ENCODE results near the gene PXMP4.
A peak's percentile ranks its signal among the peaks of the same experiment; 100 is the strongest.

Gene PXMP4

DNA sequence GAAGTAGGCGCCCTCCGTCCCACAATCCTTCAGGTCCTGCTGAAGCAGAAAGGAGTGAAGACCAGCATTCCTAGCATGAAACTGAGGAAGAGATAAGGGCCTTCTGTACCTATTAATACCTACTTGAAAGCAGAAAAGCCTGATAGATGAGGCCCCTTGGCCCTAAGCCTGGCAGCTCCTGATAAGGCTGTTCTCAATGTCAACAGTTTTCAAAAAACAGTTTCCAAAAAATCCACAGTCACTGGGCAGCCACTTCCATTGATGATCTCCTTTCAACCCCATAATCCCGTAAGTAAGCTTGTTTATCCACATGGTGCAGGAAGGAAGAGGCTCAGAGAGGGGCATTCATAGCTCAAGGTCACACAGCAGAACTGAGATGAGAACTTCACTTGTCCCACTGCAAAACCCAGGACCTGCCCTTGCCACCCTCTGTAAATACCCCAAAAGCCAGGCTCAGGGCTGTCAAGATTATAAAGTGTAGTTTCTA lies 31.1 kb downstream of the PXMP4 start:
- no peak overlapping the region for H3K4me3 ChIP-seq (ENCODE audit: low read length)
- no peak for DNase-seq (ENCODE audit: low read depth)
- no peak for TF ChIP-seq CTCF (conservative IDR thresholded peaks at IDR 0.05; ENCODE audit: low read depth, low read length)

DNA sequence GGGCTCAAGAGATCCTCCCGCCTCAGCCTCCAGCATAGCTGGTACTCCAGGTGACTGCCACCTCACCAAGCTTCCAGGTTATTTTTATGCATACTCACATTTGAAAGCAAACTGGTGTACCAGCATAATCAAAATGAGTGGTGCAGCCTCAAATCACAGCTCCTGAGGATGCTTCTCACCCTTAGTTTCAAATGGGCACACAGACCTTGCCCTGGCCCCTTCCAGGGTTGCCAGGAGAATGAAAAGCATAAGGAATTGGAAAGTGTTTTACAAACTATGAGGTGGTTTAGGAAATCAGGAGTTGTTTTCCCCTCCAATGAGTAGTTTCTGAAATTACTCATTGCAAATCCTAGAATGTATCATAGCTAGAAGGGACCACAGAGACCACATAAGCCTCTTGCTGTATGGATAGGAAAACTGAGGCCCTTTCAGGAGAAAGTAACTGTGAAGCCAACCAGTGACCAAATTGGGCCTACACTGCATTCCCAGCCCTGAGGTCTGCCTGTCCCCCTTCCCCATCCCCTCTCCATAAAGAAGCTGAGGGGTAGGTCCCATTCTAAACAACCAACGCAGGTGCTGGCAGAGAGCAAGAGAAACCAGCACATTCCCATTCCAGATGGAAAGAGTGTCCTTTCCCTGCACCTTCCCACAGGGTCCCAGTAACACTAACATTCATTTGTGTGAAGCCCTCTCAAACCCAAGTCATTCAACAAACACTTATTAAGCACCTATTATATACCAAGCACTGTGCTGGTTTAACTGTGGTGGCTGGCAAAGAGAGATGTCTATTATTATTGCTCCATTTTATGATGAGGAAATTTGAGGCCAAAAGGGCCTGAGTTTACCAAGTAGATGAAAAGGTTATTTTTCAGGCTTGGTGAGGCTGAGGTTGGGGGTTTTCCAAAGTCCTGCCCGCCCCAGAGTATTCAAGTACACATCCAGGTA lies 31.8 kb downstream of the PXMP4 start:
- no peak overlapping the region for H3K4me3 ChIP-seq (ENCODE audit: low read length)
- TF ChIP-seq CTCF (conservative IDR thresholded peaks at IDR 0.05; ENCODE audit: low read depth, low read length), result no peak
- no peak for DNase-seq (ENCODE audit: low read depth)

- no peak for TF ChIP-seq CTCF (conservative IDR thresholded peaks at IDR 0.05; ENCODE audit: low read depth, low read length)
- no peak overlapping the region for H3K4me3 ChIP-seq (ENCODE audit: low read length)
- DNase-seq (ENCODE audit: low read depth), result no peak
These were observed 32.7 kb downstream of the PXMP4 start for GRCh38 chr20:33687370-33687915.

GRCh38 chr20:33686984-33687366 lies 33.1 kb downstream of the PXMP4 start:
- TF ChIP-seq CTCF (conservative IDR thresholded peaks at IDR 0.05; ENCODE audit: low read depth, low read length), result no peak
- peak overlapping the region; percentile 43 for H3K4me3 ChIP-seq (ENCODE audit: low read length)
- DNase-seq (ENCODE audit: low read depth), result no peak

DNA sequence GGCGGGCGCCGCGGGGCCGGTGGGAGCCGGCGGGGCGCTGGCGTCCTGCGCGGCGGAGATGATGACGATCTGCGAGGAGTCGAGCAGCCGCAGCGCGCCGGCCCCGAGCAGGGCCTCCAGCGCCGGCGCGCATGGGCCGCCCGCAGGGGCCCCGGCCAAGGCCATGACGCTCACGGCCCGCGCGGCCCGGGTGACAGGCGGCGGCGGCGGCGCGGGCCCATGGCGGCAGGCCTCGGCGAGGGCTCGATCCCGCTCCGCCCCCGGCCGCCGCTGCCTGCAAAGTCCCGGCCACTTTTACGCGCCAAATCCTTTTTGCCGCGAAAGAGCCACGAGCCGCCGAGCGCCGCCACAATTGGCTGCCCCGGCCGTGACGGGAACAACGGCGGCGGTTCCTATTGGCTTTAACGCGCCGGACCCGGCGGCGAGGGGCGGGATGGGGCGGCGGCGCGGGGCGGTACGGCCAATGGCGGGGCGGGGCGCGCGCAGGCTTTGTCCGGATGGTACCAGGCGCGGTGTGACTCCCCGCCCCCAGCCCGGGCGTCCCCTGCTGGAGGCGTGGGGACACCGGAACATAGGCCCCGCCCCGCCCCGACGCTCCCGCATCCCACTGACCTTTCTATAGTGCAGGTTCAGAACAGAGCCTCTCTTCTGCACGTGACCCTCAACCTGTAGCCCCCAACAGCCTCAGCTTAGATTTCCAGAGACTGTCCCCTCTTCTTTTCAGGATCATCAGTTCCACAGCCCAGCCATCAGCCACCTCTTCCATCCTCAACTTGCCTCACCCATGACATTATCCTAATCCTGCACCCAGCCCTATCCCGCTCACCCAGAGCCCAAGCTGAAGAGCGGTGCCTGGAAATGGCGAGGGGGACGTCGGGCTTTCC lies 33.8 kb downstream of the PXMP4 start, which contains the start of gene E2F1:
Gene E2F1 (minus strand): TSS at position 286 of the 884 bp plus-strand sequence. CDS start 121 bp downstream, at position 165.
- H3K4me3 ChIP-seq (ENCODE audit: low read length), result peak within 1 kb of the TSS; percentile 43
- TF ChIP-seq CTCF (conservative IDR thresholded peaks at IDR 0.05; ENCODE audit: low read depth, low read length), result peak; percentile 18
- DNase-seq (ENCODE audit: low read depth), result peak; percentile 61

DNA sequence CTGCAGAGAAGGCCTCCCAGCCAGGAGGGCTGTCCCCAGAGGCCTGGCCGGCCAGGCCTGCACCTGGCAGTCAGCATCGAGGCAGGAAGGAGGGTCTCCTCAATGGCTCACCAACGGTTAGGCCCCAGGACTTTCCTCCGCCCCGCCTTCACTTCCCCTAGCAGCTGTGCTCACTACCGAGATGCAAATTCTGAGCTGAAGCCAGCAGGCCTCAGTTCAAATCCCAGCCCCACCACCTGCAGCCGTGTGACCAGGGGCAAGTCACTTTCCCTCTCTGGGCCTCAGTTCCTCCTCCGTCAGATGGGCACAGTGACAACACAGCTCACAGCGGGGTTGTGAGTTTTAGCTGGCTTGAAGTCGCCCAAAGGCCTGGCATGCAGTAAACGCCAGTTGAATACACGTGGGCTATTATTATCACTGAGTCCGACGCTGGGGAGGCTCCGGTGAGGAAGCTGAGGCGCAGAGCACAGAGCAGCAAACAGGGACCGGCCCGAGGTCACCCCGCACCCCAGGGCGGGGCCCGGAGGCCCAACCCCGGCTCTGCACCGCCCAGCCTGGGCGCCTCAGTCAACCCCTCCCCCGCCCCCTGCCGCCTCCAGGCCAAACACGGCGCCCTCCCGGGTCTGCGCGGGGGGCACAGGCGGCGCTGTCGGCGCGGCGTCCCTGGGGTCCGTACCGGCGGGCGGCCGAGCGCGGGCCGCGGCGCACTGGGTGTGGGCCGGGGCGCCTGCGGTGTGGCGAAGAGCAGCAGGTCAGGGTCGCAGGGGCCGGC lies 34.6 kb downstream of the PXMP4 start:
- DNase-seq (ENCODE audit: low read depth), result no peak
- no peak for TF ChIP-seq CTCF (conservative IDR thresholded peaks at IDR 0.05; ENCODE audit: low read depth, low read length)
- H3K4me3 ChIP-seq (ENCODE audit: low read length), result peak overlapping the region; percentile 41

Measured in retinal pigment epithelial cell (primary cell).